Chondrocyte (in vitro differentiated cells): Measurements from ENCODE around the gene TSC22D4. TPM values are rescaled to one million over a fixed set of nuclear protein-coding genes. Genes with fewer than 3 reads are reported as not detected.
"Not testable (repeated sequence)": the region's sequence is repeated elsewhere in the genome, so short reads cannot be mapped to it uniquely, and the experiment has no call there.

Experiments
- DNase-seq: peaks from one replicate; pipeline ENCODE4 v3.0.0; 2021; ENCODE audit warnings: mixed read lengths, low spot score
- H3K27ac Mint-ChIP-seq: one replicate; pipeline ENCODE4 v1.8.0; 2021; ENCODE audit warnings: mild to moderate bottlenecking, moderate library complexity, mixed read lengths; ENCODE audit not compliant: unreplicated experiment
- H3K27me3 Mint-ChIP-seq: 2 replicates; pipeline ENCODE4 v1.8.0; 2021; ENCODE audit warnings: low read depth, mixed read lengths
- H3K36me3 Mint-ChIP-seq: 2 replicates; pipeline ENCODE4 v1.8.0; 2021; ENCODE audit warnings: low read depth, mixed read lengths
- H3K4me1 Mint-ChIP-seq: 2 replicates; pipeline ENCODE4 v1.8.0; 2021; ENCODE audit warnings: low read depth, mild to moderate bottlenecking, mixed read lengths
- H3K4me3 Mint-ChIP-seq: one replicate; pipeline ENCODE4 v1.8.0; 2021; ENCODE audit warnings: mild to moderate bottlenecking, moderate library complexity, mixed read lengths; ENCODE audit not compliant: unreplicated experiment
- H3K9me3 Mint-ChIP-seq: 2 replicates; pipeline ENCODE4 v1.8.0; 2021; ENCODE audit warnings: low read depth, mixed read lengths
- CTCF ChIP-seq: fragments of 200-600 bp; sonication (generic); IDR thresholded peaks from 2 replicates; pipeline ENCODE4 v1.5.0; 2021; ENCODE audit warnings: antibody characterized with exemption, mild to moderate bottlenecking, moderate library complexity
- total RNA-seq: library from RNA; stranded (reverse); gene quantifications from 3 replicates; pipeline ENCODE4 v1.2.1, GENCODE V29; 2021

The TSC22D4 gene
- total RNA-seq, 1 donor from 2014 or later = 33.0 TPM

- Mint-ChIP-seq H3K27ac (no peak overlapping the region), H3K4me1 (peaks cover 12% of the 10 kb centered on the region), H3K36me3 (no peaks in the 10 kb centered on the region), H3K27me3 (peaks cover 4% of the 10 kb centered on the region), H3K4me3 (no peak overlapping the region), H3K9me3 (no peaks in the 10 kb centered on the region)
- DNase-seq = no peak
- TF ChIP-seq CTCF = no peak
Measured at GRCh38 chr7:100510437-100511239, 31.6 kb upstream of the TSC22D4 start.

GRCh38 chr7:100509231-100509630 is 30.2 kb upstream of the TSC22D4 start:
- H3K9me3 Mint-ChIP-seq = no peaks in the 10 kb centered on the region
- no peak overlapping the region for H3K4me3 Mint-ChIP-seq
- no peak for TF ChIP-seq CTCF
- H3K27me3 Mint-ChIP-seq = peaks cover 4% of the 10 kb centered on the region
- H3K27ac Mint-ChIP-seq = no peak overlapping the region
- H3K4me1 Mint-ChIP-seq = peaks cover 3% of the 10 kb centered on the region
- no peaks in the 10 kb centered on the region for H3K36me3 Mint-ChIP-seq
- DNase-seq = no peak

GRCh38 chr7:100506356-100506923 is 27.4 kb upstream of the TSC22D4 start:
- peaks cover 7% of the 10 kb centered on the region for H3K4me1 Mint-ChIP-seq
- no peak overlapping the region for H3K4me3 Mint-ChIP-seq
- H3K27ac Mint-ChIP-seq = no peak overlapping the region
- no peaks in the 10 kb centered on the region for H3K36me3 Mint-ChIP-seq
- H3K27me3 Mint-ChIP-seq = peaks cover 4% of the 10 kb centered on the region
- no peaks in the 10 kb centered on the region for H3K9me3 Mint-ChIP-seq
- DNase-seq = no peak
- TF ChIP-seq CTCF = no peak

- DNase-seq = no peak
- no peaks in the 10 kb centered on the region for H3K27me3 Mint-ChIP-seq
- no peaks in the 10 kb centered on the region for H3K9me3 Mint-ChIP-seq
- no peak for TF ChIP-seq CTCF
- H3K27ac Mint-ChIP-seq = no peak overlapping the region
- H3K4me1 Mint-ChIP-seq = peaks cover 7% of the 10 kb centered on the region
- H3K36me3 Mint-ChIP-seq = no peaks in the 10 kb centered on the region
- no peak overlapping the region for H3K4me3 Mint-ChIP-seq
Measured at GRCh38 chr7:100504887-100505611, 26.0 kb upstream of the TSC22D4 start.

- not testable (repeated sequence) for DNase-seq, H3K4me3 Mint-ChIP-seq, H3K4me1 Mint-ChIP-seq, H3K27me3 Mint-ChIP-seq, H3K9me3 Mint-ChIP-seq, H3K36me3 Mint-ChIP-seq, H3K27ac Mint-ChIP-seq
Measured at GRCh38 chr7:100504031-100504430, 25.0 kb upstream of the TSC22D4 start.

GRCh38 chr7:100500743-100501142 is 21.7 kb upstream of the TSC22D4 start:
- not testable (repeated sequence) for H3K4me3 Mint-ChIP-seq, H3K4me1 Mint-ChIP-seq, H3K27ac Mint-ChIP-seq, H3K36me3 Mint-ChIP-seq, DNase-seq, H3K27me3 Mint-ChIP-seq, H3K9me3 Mint-ChIP-seq
